Measurements from ENCODE around the gene PTGDS. TPM values are rescaled to one million over a fixed set of nuclear protein-coding genes. Genes with fewer than 3 reads are reported as not detected.
"Not testable (repeated sequence)": the region's sequence is repeated elsewhere in the genome, so short reads cannot be mapped to it uniquely, and the experiment has no call there.

Gene PTGDS
- total RNA-seq, 1 experiment from 2014 or later, result not detected

DNA sequence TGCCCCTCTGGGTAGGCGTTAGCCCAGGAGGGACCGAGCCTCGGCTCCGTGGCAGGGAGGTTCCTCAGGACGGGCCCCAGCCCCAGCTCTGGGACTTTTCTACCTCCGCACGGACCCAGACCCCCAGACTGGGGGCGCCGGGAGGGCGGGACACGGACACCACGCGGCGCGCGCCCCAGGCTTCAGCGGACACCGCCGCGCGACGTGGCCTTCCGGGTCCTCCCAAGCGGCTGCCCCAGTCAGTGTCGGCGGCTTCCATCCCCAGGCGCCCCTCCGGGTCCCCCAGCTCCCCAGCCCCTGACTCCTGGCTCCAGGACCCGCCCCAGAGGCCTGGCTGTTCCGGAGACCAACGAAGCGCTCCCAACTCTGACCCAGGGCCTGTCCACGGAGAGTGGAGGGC is 8.5 kb downstream of the PTGDS start:
- no peak for DNase-seq (ENCODE audit: extremely low read depth, low read depth)

DNA sequence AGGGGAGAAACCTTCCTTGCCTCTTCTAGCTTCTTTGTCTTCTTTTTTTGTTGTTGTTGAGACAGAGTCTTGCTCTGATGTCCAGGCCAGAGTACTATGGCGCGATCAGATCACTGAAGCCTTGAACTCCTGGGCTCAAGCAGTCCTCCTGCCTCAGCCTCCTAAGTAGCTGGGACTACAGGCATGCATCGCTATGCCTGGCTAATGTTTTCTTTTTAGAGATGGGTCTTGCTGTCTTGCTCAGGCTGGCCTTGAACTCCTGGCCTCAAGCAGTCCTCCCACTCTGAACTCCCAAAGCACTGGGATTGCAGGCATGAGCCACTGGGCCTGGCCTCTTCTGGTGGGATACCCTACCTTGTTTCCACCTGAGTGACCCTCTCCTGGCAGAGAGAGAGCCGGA is 11.6 kb downstream of the PTGDS start:
- DNase-seq (ENCODE audit: extremely low read depth, low read depth), result no peak

DNA sequence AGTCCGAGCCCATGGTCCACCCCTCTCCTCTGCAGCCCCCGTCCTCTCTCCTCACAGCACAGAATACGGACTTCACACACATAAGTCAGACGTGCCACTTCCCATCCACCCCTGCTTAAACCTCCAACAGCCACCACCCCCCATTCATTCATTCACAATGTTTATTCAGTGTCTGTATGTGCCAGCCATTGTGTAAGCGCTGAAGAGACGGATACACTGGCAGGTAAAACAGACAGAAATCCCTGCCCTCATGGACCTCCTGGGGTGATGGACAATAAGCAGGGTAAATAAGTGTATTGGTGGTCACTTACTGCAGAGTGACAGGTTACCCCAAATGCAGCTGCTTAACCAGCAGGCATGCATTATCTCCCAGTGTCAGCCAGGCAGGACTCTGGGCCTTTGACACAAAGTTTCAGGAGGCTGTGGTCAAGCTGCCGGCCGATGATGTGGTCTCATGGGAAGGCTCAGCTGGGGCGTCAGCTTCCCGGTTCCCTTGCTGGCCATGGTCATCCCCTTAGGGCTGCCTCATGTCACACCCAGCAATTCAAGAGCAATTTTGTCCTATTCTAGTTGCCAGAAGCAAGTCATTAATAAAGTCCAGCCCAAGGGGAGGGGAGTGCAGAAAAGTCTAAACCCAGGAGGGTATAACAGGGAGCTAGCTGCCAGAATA is 13.1 kb downstream of the PTGDS start:
- no peak for DNase-seq (ENCODE audit: extremely low read depth, low read depth)

DNA sequence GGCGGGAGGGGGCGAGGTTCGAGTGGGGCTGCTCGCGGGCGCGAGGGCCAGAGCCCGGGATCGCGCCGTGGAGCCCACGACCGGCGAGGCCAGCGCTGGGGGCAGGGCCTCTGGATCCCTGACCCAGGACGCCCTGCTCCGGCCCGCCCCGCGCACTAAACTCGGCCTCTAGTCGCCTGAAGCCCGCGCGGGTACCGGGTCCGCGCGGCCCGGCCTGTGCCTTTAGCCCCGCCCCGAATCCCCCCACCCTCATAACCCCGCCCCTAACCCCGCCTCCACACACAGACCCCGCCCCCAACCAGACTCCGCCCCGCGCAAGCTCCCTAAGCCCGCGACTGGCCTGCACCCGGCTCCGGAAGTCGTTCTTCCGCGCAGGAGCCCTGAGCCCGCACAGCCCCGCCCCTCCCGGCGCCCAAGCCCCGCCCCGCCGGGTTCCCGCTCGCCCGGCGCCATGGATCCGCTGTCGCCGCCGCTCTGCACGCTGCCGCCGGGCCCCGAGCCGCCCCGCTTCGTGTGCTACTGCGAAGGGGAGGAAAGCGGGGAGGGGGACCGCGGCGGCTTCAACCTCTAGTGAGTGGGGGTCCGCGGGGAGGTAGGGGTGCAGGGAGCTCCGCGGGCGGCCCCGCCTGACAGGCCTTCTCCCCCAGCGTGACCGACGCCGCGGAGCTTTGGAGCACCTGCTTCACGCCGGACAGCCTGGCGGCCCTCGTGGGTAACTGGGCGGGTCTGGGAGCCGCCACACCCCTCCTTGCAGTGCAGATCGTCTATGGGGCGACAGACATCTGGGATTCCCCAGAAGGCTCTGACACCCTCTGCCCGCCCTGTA is 14.9 kb downstream of the PTGDS start, which contains the start of gene PAXX:
TSS of gene PAXX (plus strand) at position 430 of the 826 bp plus-strand sequence. CDS start at position 452, 22 bp downstream.
- DNase-seq (ENCODE audit: extremely low read depth, low read depth), result peak; percentile 91

DNA sequence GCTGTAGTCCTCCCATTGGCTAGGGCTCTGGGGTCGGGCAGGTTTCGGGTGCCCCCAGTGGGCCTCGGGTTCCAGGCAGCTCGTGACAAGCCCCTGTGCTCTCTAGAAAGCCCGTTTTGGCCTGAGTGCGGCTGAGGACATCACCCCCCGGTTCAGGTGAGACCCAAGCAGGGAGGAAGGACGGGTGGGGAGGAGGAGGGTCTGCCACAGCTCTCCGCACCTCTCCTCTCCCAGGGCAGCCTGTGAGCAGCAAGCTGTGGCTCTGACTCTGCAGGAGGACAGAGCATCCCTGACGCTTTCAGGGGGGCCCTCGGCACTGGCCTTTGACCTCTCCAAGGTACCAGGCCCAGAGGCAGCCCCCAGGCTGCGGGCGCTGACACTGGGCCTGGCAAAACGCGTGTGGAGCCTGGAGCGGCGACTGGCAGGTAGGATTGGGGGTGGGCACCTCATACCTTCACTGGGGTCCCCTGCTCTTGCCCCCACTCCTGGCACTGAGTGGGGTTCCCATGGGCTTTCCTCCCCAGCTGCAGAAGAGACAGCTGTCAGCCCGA is 15.6 kb downstream of the PTGDS start:
- DNase-seq (ENCODE audit: extremely low read depth, low read depth), result no peak

DNA sequence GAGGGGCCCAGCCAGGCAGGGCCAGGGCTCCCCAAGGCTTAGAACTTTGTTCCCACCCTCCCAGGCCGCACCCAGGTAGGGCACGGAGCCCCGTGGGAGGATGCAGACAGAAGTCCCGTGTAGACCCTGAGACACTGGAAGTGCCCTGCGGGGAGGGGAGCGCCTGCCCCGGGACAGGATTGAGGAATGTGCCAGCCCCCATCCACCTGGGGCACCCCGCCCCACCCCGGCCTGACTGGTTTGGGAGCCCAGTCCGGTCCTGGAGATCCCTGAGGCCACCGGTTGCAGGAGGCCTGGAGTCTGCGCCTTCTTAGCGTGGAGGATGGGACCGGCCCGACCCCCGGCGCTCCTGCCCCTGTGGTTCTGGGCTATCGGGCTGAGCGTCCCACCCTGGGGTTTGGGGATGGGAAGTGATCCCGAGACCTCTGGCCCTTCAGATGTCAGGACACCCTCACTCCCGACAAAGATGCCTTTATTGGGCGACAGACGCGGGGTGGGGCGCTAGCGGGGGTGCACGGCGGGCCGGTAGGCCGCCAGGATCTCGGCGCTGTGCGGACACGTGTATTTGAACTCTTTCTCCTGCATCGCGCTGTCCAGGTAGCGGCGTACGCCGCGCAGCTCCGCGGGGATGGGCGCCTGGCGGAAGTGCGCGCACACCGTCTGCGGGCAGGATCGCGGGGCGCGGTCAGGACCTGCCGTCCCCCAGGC is 17.0 kb downstream of the PTGDS start:
- DNase-seq (ENCODE audit: extremely low read depth, low read depth), result no peak

DNA sequence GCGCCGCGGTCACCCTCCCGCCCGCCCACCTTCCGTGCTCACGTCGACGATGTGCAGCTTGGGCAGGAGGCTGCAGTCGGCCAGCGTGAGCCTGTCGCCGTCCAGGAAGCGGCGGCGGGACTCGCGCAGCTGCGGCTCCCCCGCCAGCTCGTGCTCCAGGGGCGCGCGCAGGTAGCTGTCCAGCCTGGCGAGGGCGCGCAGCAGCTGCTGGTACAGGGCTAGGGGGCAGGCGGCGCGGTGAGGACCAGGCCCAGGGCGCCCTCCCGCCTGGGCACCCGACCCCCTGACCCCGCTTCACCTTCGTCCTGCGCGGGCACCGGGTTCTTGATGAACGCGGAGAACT is 17.6 kb downstream of the PTGDS start:
- DNase-seq (ENCODE audit: extremely low read depth, low read depth), result no peak

DNA sequence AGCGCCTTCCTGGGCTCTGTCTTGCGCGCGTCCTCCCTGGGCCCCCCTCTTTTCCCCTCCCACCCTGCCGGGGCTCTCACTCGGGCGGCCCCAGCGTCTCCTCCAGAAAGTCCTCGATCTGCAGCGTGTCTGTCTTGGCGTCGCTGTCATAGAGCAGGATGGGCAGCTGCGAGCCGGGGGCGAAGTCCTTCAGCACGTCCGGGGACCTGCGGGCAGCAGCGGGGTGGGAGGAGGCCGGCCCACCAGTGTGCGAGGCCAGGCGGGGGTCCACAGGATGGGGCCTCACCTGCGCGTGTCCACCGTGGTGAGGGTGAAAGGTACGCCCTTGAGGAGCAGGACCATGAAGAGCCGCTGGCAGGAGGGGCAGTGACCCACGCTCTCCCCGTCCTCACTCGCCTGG is 18.1 kb downstream of the PTGDS start:
- no peak for DNase-seq (ENCODE audit: extremely low read depth, low read depth)

DNA sequence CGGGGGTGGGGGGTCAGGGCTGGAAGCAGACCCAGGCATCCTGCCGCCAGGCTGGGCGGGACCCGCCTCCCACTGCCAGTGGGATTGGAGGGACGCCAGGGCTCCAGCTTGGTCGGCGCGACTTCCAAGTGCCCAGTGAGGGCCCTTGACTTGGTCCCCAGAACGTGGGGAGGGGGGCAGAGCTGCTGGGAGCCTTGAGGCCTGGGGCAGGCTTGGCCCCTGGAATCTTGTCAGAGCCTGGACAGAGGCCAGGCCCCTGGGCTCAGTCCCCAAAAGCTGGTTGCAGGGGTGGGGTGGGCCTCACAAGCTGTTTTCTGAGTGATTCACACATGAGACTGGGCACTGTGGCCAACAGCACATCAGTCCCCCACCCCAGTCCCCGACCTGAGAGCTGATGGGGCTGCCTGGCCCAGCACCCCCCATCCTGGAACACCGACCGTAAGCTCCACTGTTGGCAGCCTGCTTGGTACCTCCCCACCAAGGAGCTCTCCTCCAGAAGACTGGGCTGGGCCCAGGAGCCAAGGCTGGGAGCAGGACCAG is 18.5 kb downstream of the PTGDS start:
- DNase-seq (ENCODE audit: extremely low read depth, low read depth), result no peak

DNA sequence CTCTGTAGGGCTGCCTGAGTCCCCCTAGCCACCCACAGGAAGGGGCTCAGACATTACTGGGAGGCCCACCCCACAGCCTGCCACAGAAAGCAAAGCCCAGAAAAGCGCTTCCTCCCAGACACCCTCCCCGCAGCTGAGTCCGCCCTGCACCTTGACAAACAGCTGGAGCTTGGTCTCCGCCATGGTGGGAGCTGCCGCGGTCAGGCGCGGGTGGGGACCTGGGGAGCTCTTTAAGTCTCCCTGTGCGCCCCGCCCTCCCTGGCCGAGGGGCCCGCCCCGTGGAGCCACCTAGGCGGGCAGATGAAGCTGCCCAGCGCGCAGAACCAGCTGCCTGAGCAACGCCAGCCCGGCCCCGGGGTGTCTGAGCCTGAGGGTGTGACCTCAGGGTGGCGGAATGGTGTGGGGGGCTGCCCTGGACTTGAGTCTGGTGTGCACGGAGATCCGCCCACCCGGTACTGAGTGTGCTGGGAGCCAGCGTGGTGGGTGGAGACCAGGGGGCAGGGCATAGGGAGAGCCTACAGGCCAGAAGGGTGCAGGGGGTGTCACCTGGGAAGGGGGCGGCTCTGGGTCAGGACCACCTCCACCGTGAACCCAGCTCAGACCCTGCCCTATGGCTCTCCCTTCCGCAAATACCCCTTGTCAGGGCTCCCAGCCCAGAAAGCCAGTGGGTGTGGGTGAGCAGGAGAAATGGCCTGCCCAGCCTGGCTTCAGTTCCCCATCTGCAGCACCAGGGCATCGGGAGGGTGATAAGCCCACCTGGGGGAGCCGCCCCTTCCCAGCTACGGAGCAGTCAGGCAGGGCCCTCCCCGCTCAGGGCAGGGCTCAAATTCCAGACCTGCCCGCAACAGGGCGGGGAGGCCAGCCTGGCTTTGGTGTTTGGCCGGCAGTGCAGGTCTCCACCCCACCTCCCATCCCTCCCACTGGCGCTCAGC is 19.3 kb downstream of the PTGDS start, which contains the start of gene CLIC3:
TSS of gene CLIC3 (minus strand) at position 208 of the 932 bp plus-strand sequence. CDS start at position 183, 25 bp downstream.
- no peak for DNase-seq (ENCODE audit: extremely low read depth, low read depth)

DNA sequence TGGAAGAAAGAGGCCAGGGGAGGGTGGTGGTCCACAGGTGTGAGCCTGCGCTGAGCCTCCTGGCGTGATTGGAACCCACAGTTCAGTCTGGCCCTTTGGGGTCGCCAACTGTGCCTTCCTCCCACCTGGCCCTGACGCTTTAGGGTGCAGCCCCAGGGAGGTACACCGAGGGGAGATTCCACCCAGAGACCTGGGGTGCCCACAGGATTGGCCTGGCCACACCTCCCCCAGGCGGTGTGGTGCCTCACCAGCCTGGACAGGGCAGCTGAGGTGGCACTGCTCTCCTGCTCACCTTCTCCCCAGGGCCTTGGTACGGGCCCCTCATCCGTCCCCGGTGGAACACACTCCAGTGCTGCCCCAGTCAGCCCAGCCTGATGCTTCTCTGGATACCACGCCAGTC is 20.1 kb downstream of the PTGDS start:
- no peak for DNase-seq (ENCODE audit: extremely low read depth, low read depth)

DNA sequence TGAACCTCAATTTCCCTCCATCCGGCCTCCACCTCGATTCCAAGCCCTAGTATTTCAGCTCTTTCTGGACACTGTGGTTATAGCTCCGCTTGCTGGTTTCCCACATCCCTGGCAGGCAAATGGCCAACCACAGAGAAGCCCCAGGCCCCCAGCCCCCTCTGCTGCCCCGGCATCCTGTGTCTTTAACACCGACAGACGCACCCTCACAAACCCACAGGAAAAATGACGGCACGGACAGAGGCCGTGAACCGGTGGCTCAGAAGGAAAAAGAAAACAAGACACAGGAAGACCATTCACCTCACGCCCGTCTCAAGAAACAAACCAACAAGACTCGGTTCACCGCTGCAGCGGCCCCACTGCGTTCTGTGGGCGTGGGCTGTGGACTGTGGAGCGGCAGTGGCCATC is 20.5 kb downstream of the PTGDS start:
- no peak for DNase-seq (ENCODE audit: extremely low read depth, low read depth)

DNA sequence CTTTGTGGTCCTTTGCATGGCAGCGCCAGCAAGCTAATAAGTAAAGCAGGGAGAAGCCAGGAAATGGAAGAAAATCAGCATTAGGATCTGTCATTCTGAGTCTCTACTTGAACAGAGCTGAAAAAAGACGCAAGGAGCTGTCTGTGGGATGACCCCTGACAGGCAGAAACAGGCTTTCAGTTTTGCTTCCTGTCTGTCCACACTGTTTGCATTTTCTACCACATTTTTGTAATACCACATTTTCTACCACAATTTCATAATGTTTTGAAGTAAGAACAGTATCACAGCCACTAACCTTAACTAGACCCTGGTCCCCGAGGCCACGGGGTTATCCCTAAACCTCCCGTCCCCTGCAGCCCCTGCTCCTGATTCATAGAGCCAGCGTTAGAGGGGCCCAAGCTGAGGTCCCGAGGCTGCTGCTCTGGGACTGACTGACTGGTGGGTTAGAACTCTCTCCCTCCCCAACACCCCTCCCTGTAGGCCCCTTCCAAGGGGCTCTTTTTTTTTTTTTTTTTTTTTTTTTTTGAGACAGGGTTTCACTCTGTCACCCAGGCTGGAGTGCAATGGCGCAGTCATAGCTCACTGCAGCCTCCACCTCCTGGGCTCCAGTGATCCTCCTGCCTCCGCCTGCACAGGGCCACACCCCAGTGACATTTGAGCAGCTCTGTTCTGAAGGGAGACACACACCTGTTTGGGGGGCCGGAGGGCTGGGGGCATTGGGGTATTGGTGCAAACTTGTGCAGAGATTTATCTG is 23.1 kb downstream of the PTGDS start:
- DNase-seq (ENCODE audit: extremely low read depth, low read depth), result no peak

DNA sequence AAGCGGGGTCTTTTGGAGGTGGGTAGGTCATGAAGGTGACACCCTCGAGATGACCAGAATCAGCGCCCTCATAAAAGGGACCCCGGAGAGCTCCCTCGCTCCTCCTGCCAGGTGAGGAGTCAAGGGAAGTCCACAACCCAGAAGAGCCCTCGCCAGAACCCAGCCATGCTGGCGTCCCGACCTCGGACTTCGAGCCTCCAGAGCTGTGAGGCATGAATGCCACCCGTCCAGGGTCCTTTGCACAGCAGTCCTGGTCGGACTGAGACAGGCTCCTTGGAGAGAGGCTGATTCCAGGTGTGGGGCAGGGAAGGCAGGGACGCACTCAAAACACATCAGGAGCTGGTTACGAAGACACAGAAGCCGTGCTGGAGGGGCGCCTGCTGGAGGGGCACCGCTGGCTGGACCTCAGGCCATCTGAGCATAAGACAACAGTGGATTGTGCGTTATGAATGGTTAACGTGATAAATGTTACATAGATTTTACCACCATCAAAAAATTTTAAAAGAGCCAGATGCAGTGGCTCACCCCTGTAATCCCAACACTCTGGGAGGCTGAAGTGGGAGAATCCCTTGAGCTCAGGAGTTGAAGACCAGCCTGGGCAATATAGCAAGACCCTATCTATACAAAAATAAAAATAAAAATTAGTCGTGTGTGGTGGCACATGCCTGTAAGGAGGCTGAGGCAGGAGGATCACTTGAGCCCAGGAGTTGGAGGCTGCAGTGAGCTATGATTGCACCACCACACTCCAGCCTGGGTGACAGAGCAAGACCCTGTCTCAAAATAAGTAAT is 24.7 kb downstream of the PTGDS start:
- DNase-seq (ENCODE audit: extremely low read depth, low read depth), result no peak

DNA sequence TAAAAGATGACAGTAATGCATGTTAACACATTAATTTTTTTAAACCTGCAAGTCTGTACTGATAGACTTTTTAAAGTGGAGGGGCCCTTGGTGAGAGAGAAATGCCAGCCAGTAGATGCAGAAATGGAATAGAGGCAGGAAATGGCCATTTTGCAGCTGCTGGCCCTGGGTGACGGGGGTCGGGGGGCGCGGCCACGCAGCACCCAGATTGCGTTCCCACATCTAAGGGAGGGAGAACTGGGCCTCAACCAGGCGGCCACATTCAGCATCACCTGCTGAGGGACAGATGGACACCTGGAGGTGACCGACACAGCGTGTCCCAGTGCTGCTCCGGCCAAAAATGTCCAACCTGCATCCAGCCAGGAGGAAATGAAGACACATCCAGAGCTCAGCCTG is 25.3 kb downstream of the PTGDS start:
- DNase-seq (ENCODE audit: extremely low read depth, low read depth), result no peak

DNA sequence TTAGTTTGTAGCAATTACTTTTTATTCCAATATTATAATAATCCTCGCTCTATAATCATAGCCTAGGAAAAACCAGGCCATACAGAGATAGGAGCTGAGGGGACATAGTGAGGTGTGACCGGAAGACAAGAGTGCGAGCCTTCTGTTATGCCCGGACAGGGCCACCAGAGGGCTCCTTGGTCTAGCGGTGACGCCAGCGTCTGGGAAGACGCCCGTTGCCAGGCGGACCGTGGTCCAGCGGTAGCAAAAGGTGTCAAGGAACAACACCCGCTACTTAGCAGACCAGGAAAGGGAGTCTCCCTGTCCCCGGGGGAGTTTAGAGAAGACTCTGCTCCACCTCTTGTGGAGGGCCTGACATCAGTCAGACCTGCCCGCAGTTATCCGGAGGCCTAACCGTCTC is 27.0 kb downstream of the PTGDS start:
- DNase-seq (ENCODE audit: extremely low read depth, low read depth), result not testable (repeated sequence)

DNA sequence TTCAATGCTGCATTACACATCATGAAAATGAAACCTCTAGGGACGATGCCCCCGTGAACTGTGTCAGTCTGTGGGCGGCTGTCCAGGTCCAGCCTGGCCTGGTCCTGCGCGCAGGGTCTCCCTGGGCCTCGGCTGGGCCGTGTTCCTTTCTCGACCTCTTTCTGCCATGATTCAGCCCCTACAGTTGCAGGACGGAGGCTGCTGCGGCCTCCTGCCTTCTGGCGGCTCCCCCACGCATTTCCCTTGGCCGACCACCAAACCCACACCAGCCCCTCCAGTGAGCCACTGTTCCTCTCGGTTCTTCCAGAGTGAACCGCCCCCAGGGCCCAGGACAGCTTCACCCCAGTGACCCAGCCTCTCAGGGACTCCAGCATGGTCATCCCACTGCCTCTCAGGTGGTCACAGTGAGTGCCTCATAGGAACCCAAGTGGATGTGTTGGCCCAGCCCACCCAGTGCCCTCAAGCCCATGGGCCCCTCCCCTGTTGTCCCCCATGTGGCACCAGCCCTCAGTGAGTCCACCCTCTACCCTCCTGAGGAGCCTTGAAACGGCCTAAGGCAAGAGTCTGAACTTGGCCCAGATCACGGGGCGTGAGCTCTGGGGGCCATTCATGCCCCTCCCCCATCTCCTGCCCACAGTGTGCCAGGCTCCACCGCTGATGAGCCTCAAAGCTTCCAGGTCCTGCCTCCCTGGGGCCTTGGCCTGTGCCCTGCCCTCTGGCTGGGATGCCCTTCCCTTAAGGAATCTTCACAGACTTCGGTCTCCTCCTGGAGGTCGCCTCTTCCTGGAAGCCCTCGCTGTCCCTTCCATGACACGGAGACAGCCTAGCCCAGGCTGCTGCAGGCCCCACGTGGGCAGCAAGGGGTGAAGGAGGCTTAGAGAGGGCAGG is 29.1 kb downstream of the PTGDS start:
- no peak for DNase-seq (ENCODE audit: extremely low read depth, low read depth)
